CD4-positive, alpha-beta T cell (primary cell): ENCODE data around the gene AFAP1. TPM values are rescaled to one million over a fixed set of nuclear protein-coding genes. Genes with fewer than 3 reads are reported as not detected.

ENCODE experiments used
- ATAC-seq: fragments of 200-7000 bp; cut with Tn5 transposase; one replicate; pipeline ENCODE4 v1.10.0; 2022; ENCODE audit warnings: mild to moderate bottlenecking; ENCODE audit not compliant: poor library complexity
- CTCF ChIA-PET: fragments of 350-600 bp; sonication (Branson Sonifier 250); formaldehyde crosslinking; loops from one replicate; lab custom pipeline; 2021; ENCODE audit warnings: antibody characterized with exemption, inconsistent platforms; lab: Charles Lee
- POLR2A ChIA-PET: fragments of 350-600 bp; sonication (Branson Sonifier 250); formaldehyde crosslinking; loops from one replicate; lab custom pipeline; 2021; ENCODE audit warnings: antibody characterized with exemption, inconsistent platforms; lab: Charles Lee
- DNase-seq, 14 experiments: peaks; one replicate each; pipeline ENCODE4 v3.0.0-alpha.2; 2013 to 2020; ENCODE audit warnings: mixed read lengths in 2 of 14
- H3K27ac ChIP-seq, 2 donors: one replicate each; pipeline versions ENCODE4 v1.5.1 to v1.7.0; 2013; ENCODE audit warnings: low read length in 2 of 2, low read depth in 1 of 2, mild to moderate bottlenecking in 1 of 2
- H3K27me3 ChIP-seq, 2 experiments: 1 replicate in 1 of 2; 2 replicates in 1 of 2; pipeline versions ENCODE4 v1.6.1 to v1.7.0; 2013; ENCODE audit warnings: low read length in 2 of 2, control low read depth in 1 of 2, mild to moderate bottlenecking in 1 of 2, moderate library complexity in 1 of 2; ENCODE audit not compliant: insufficient read depth in 2 of 2, control insufficient read depth in 1 of 2
- H3K36me3 ChIP-seq: one replicate; pipeline ENCODE4 v1.6.1; 2013; ENCODE audit warnings: low read length, control low read depth; ENCODE audit not compliant: insufficient read depth
- H3K4me1 ChIP-seq: one replicate; pipeline ENCODE4 v1.6.1; 2013; ENCODE audit warnings: low read length, control low read depth; ENCODE audit not compliant: insufficient read depth
- H3K4me3 ChIP-seq: one replicate; pipeline ENCODE4 v1.5.1; 2013; ENCODE audit warnings: mild to moderate bottlenecking, low read length, moderate library complexity
- H3K9me3 ChIP-seq, 2 experiments: 1 replicate in 1 of 2; 2 replicates in 1 of 2; pipeline versions ENCODE4 v1.6.1 to v1.7.0; 2013; ENCODE audit warnings: low read length in 2 of 2, mild to moderate bottlenecking in 2 of 2, control low read depth in 1 of 2, moderate library complexity in 1 of 2; ENCODE audit not compliant: control insufficient read depth in 1 of 2, insufficient read depth in 1 of 2
- H3K27ac Mint-ChIP-seq: one replicate; pipeline ENCODE4 v1.8.0; 2020; ENCODE audit warnings: mixed read lengths
- H3K27me3 Mint-ChIP-seq: one replicate; pipeline ENCODE4 v1.8.0; 2021; ENCODE audit warnings: mixed read lengths
- H3K36me3 Mint-ChIP-seq: one replicate; pipeline ENCODE4 v1.8.0; 2021; ENCODE audit warnings: low read depth, mixed read lengths
- H3K4me1 Mint-ChIP-seq: one replicate; pipeline ENCODE4 v1.8.0; 2021; ENCODE audit warnings: low read depth, mixed read lengths
- H3K4me3 Mint-ChIP-seq: one replicate; pipeline ENCODE4 v1.8.0; 2020; ENCODE audit warnings: mild to moderate bottlenecking, mixed read lengths
- H3K9me3 Mint-ChIP-seq: one replicate; pipeline ENCODE4 v1.8.0; 2020; ENCODE audit warnings: mixed read lengths
- CTCF ChIP-seq: fragments of 200-600 bp; IDR thresholded peaks from one replicate; pipeline ENCODE4 v1.8.0; 2022; ENCODE audit warnings: antibody characterized with exemption, mild to moderate bottlenecking
- intact Hi-C, 2 experiments: fragments of 100-400 bp; cut with DNase I in 1 of 2; cut with micrococcal nuclease in 1 of 2; formaldehyde crosslinking; loops; one replicate each; pipeline versions ENCODE4 v1.15.1 to v1.9.0; 2023 to 2025; cut with DNase I, micrococcal nuclease
- total RNA-seq, 174 experiments: library from RNA in 2 of 174; stranded (reverse) in 2 of 174; gene quantifications; one replicate each; pipeline ENCODE4 v1.2.3 and lab custom pipeline; 2021 to 2026

AFAP1 gene
- total RNA-seq, 2 experiments from 2014 or later = 9.8 to 10.9 TPM

DNA sequence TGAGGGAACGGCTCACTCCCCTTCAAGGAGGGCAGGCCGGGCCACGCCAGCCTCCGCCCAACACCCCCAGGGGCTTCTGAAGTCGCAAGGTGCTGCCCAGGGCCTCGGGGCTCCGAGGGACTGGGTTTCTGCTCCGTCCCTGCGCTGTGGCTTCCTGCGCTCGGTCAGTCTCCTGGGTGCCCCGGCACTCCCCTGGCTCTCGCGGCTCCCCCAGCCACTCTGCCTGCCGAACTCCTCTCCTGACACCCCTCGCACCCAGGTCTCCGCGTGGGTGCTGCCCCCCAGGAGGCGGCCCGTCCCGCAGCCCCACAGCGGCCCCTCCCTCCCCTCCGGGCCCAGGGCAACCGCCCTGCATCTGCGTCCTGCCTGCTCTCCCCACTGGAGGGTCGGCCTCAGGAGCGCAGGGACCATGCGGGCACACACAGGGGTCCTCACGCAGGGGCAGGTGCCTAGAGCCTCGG lies 151.9 kb downstream of the AFAP1 start:
- ATAC-seq = no peak
- no peaks in the 10 kb centered on the region for H3K27me3 ChIP-seq
- H3K4me1 ChIP-seq = no peaks in the 10 kb centered on the region
- H3K36me3 ChIP-seq = peaks cover 6% of the 10 kb centered on the region
- no peak overlapping the region for H3K4me3 Mint-ChIP-seq
- no peak overlapping the region for H3K27ac Mint-ChIP-seq
- intact Hi-C loops = no loop called here
- no peak for TF ChIP-seq CTCF
- CTCF ChIA-PET = no interaction called here
- DNase-seq = no peak
- H3K27ac ChIP-seq = no peak overlapping the region
- H3K27me3 Mint-ChIP-seq = no peaks in the 10 kb centered on the region
- no peaks in the 10 kb centered on the region for H3K9me3 Mint-ChIP-seq
- peaks cover 8% of the 10 kb centered on the region for H3K4me1 Mint-ChIP-seq
- no peak overlapping the region for H3K4me3 ChIP-seq
- peaks cover 28% of the 10 kb centered on the region for H3K36me3 Mint-ChIP-seq
- POLR2A ChIA-PET = no interaction called here
- H3K9me3 ChIP-seq = no peaks in the 10 kb centered on the region

DNA sequence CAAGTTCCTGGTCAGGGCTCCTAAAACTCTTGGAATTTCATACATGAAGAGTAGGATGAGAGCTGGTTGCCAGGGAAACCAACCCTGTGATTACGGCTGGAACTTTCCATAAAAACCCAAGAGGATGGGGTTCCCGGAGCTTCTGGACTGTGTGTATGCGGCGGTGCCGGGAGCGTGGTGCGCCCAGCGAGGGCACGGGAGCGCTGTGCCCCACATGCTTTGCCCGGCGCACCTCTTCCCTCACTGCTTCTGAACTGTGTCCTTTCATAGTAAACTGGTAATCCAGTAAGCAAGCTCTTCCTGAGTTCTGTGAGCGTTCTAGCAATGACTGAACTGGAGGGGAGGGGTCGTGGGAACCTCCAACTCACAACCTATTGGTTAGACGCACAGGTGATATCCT lies 152.6 kb downstream of the AFAP1 start:
- Mint-ChIP-seq H3K4me1 (peaks cover 15% of the 10 kb centered on the region), H3K27ac (no peak overlapping the region), H3K4me3 (no peak overlapping the region), H3K9me3 (no peaks in the 10 kb centered on the region), H3K36me3 (peaks cover 22% of the 10 kb centered on the region), H3K27me3 (no peaks in the 10 kb centered on the region)
- intact Hi-C loops = no loop called here
- Histone ChIP-seq H3K9me3 (no peaks in the 10 kb centered on the region), H3K27ac (no peak overlapping the region), H3K36me3 (peaks cover 6% of the 10 kb centered on the region), H3K27me3 (no peaks in the 10 kb centered on the region), H3K4me3 (no peak overlapping the region), H3K4me1 (peaks cover 2% of the 10 kb centered on the region)
- CTCF ChIA-PET = no interaction called here
- DNase-seq = no peak
- ATAC-seq = no peak
- no peak for TF ChIP-seq CTCF
- POLR2A ChIA-PET = no interaction called here

DNA sequence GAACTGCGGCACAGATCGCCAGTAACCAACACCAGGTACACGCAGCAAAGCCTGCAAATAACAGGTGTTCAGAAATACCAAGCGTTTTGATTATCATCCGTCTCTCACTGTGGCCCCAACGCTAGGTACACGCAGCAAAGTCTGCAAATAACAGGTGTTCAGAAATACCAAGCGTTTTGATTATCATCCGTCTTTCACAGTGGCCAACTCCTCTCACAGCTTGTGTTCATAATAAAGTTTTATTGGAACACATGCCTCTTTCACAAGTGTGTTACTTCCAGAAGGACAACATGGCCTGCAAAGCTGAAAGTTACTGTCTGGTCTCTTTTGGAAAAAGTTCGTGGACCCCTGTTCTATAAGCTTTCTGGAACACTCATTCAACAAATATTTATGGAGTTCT lies 153.1 kb downstream of the AFAP1 start:
- H3K4me3 ChIP-seq = no peak overlapping the region
- ChIA-PET POLR2A (interaction anchor here (0.6 kb wide), 1 partner anchor 39 kb away, joined by 3 read pairs; no protein-coding TSS in a partner anchor), CTCF (interaction anchor here (2.3 kb wide), 1 partner anchor 18 kb away, joined by 5 read pairs; no protein-coding TSS in a partner anchor)
- DNase-seq = no peak
- peaks cover 19% of the 10 kb centered on the region for H3K36me3 Mint-ChIP-seq
- no peak for TF ChIP-seq CTCF
- no peak overlapping the region for H3K27ac ChIP-seq
- H3K27me3 ChIP-seq = no peaks in the 10 kb centered on the region
- H3K27me3 Mint-ChIP-seq = no peaks in the 10 kb centered on the region
- peaks cover 7% of the 10 kb centered on the region for H3K4me1 ChIP-seq
- H3K4me1 Mint-ChIP-seq = peaks cover 20% of the 10 kb centered on the region
- H3K36me3 ChIP-seq = peaks cover 6% of the 10 kb centered on the region
- no peak overlapping the region for H3K4me3 Mint-ChIP-seq
- no peak overlapping the region for H3K27ac Mint-ChIP-seq
- no peaks in the 10 kb centered on the region for H3K9me3 ChIP-seq
- intact Hi-C loops = no loop called here
- H3K9me3 Mint-ChIP-seq = no peaks in the 10 kb centered on the region
- ATAC-seq = no peak
